Measurements from ENCODE around the gene NOC4L.

Gene NOC4L

GRCh38 chr12:132178316-132178715 lies 34.1 kb downstream of the NOC4L start:
- Mint-ChIP-seq H3K9me3 (no peaks in the 10 kb centered on the region), H3K4me1 (ENCODE audit: low read depth) (peaks cover 22% of the 10 kb centered on the region), H3K4me3 (peak overlapping the region; percentile 84), H3K36me3 (ENCODE audit: low read depth) (no peaks in the 10 kb centered on the region), H3K27me3 (ENCODE audit: low read depth) (peaks cover 8% of the 10 kb centered on the region), H3K27ac (peak overlapping the region; percentile 31)
- no peak for DNase-seq (ENCODE audit: low spot score)

- peaks cover 18% of the 10 kb centered on the region for H3K4me1 Mint-ChIP-seq (ENCODE audit: low read depth)
- DNase-seq (ENCODE audit: low spot score): peak; percentile 45
Measured at GRCh38 chr12:132178801-132179401, 34.6 kb downstream of the NOC4L start.

GRCh38 chr12:132179431-132180362 lies 35.4 kb downstream of the NOC4L start:
- peaks cover 16% of the 10 kb centered on the region for H3K27me3 Mint-ChIP-seq (ENCODE audit: low read depth)
- no peaks in the 10 kb centered on the region for H3K36me3 Mint-ChIP-seq (ENCODE audit: low read depth)
- H3K4me3 Mint-ChIP-seq: peak overlapping the region; percentile 84
- no peak overlapping the region for H3K27ac Mint-ChIP-seq
- no peak for DNase-seq (ENCODE audit: low spot score)
- H3K9me3 Mint-ChIP-seq: no peaks in the 10 kb centered on the region
- peaks cover 18% of the 10 kb centered on the region for H3K4me1 Mint-ChIP-seq (ENCODE audit: low read depth)

More at GRCh38 chr12:132178801-132179401, 34.6 kb downstream of the NOC4L start:
- Mint-ChIP-seq H3K4me3 (peak overlapping the region; percentile 84), H3K36me3 (ENCODE audit: low read depth) (no peaks in the 10 kb centered on the region), H3K27ac (peak overlapping the region; percentile 89), H3K27me3 (ENCODE audit: low read depth) (peaks cover 10% of the 10 kb centered on the region), H3K9me3 (no peaks in the 10 kb centered on the region)

- no peak overlapping the region for H3K4me3 Mint-ChIP-seq
- H3K4me1 Mint-ChIP-seq (ENCODE audit: low read depth): peaks cover 23% of the 10 kb centered on the region
- H3K27me3 Mint-ChIP-seq (ENCODE audit: low read depth): peaks cover 23% of the 10 kb centered on the region
- H3K9me3 Mint-ChIP-seq: no peaks in the 10 kb centered on the region
- H3K36me3 Mint-ChIP-seq (ENCODE audit: low read depth): peaks cover 2% of the 10 kb centered on the region
- no peak for DNase-seq (ENCODE audit: low spot score)
- no peak overlapping the region for H3K27ac Mint-ChIP-seq
Measured at GRCh38 chr12:132180648-132181546, 36.6 kb downstream of the NOC4L start.

GRCh38 chr12:132181570-132182200 lies 37.4 kb downstream of the NOC4L start:
- peaks cover 25% of the 10 kb centered on the region for H3K27me3 Mint-ChIP-seq (ENCODE audit: low read depth)
- no peak for DNase-seq (ENCODE audit: low spot score)
- peaks cover 3% of the 10 kb centered on the region for H3K36me3 Mint-ChIP-seq (ENCODE audit: low read depth)
- no peak overlapping the region for H3K27ac Mint-ChIP-seq
- no peaks in the 10 kb centered on the region for H3K9me3 Mint-ChIP-seq
- no peak overlapping the region for H3K4me3 Mint-ChIP-seq
- H3K4me1 Mint-ChIP-seq (ENCODE audit: low read depth): peaks cover 30% of the 10 kb centered on the region

- peaks cover 25% of the 10 kb centered on the region for H3K27me3 Mint-ChIP-seq (ENCODE audit: low read depth)
- peaks cover 3% of the 10 kb centered on the region for H3K36me3 Mint-ChIP-seq (ENCODE audit: low read depth)
- H3K4me3 Mint-ChIP-seq: no peak overlapping the region
- H3K4me1 Mint-ChIP-seq (ENCODE audit: low read depth): peaks cover 33% of the 10 kb centered on the region
- DNase-seq (ENCODE audit: low spot score): no peak
- H3K27ac Mint-ChIP-seq: no peak overlapping the region
- H3K9me3 Mint-ChIP-seq: no peaks in the 10 kb centered on the region
Measured at GRCh38 chr12:132182206-132182710, 38.0 kb downstream of the NOC4L start.

- Mint-ChIP-seq H3K4me3 (no peak overlapping the region), H3K36me3 (ENCODE audit: low read depth) (peaks cover 3% of the 10 kb centered on the region), H3K9me3 (no peaks in the 10 kb centered on the region), H3K27me3 (ENCODE audit: low read depth) (peaks cover 25% of the 10 kb centered on the region), H3K27ac (no peak overlapping the region), H3K4me1 (ENCODE audit: low read depth) (peaks cover 33% of the 10 kb centered on the region)
- no peak for DNase-seq (ENCODE audit: low spot score)
Measured at GRCh38 chr12:132182711-132183365, 38.6 kb downstream of the NOC4L start.

GRCh38 chr12:132185705-132186104 lies 41.4 kb downstream of the NOC4L start:
- Mint-ChIP-seq H3K9me3 (no peaks in the 10 kb centered on the region), H3K4me1 (ENCODE audit: low read depth) (peaks cover 22% of the 10 kb centered on the region), H3K27me3 (ENCODE audit: low read depth) (peaks cover 25% of the 10 kb centered on the region), H3K36me3 (ENCODE audit: low read depth) (peaks cover 6% of the 10 kb centered on the region), H3K4me3 (peak overlapping the region; percentile 84), H3K27ac (peak overlapping the region; percentile 91)
- no peak for DNase-seq (ENCODE audit: low spot score)

GRCh38 chr12:132186208-132186856 lies 42.1 kb downstream of the NOC4L start:
- no peaks in the 10 kb centered on the region for H3K9me3 Mint-ChIP-seq
- peaks cover 25% of the 10 kb centered on the region for H3K27me3 Mint-ChIP-seq (ENCODE audit: low read depth)
- no peak for DNase-seq (ENCODE audit: low spot score)
- H3K27ac Mint-ChIP-seq: peak overlapping the region; percentile 91
- H3K36me3 Mint-ChIP-seq (ENCODE audit: low read depth): peaks cover 6% of the 10 kb centered on the region
- peaks cover 22% of the 10 kb centered on the region for H3K4me1 Mint-ChIP-seq (ENCODE audit: low read depth)
- peak overlapping the region; percentile 84 for H3K4me3 Mint-ChIP-seq

GRCh38 chr12:132186857-132187620 lies 42.8 kb downstream of the NOC4L start:
- Mint-ChIP-seq H3K9me3 (no peaks in the 10 kb centered on the region), H3K27ac (peak overlapping the region; percentile 91), H3K36me3 (ENCODE audit: low read depth) (peaks cover 6% of the 10 kb centered on the region), H3K4me1 (ENCODE audit: low read depth) (peaks cover 22% of the 10 kb centered on the region), H3K4me3 (peak overlapping the region; percentile 84), H3K27me3 (ENCODE audit: low read depth) (peaks cover 25% of the 10 kb centered on the region)
- DNase-seq (ENCODE audit: low spot score): no peak

- peaks cover 22% of the 10 kb centered on the region for H3K27me3 Mint-ChIP-seq (ENCODE audit: low read depth)
- H3K4me1 Mint-ChIP-seq (ENCODE audit: low read depth): peaks cover 22% of the 10 kb centered on the region
- H3K36me3 Mint-ChIP-seq (ENCODE audit: low read depth): peaks cover 6% of the 10 kb centered on the region
- DNase-seq (ENCODE audit: low spot score): no peak
- peak overlapping the region; percentile 95 for H3K4me3 Mint-ChIP-seq
- H3K9me3 Mint-ChIP-seq: no peaks in the 10 kb centered on the region
- H3K27ac Mint-ChIP-seq: no peak overlapping the region
Measured at GRCh38 chr12:132187646-132188450, 43.6 kb downstream of the NOC4L start.

Data from T-helper 2 cell treated with Interferon-gamma antibody and Interleukin-4, amounts not matched to agents 5 μg/mL and 100 μg/mL, for 36 hours (primary cell).